Nephron (organoid): ENCODE results near the gene PEX11B.
"Not testable (repeated sequence)": the region's sequence is repeated elsewhere in the genome, so short reads cannot be mapped to it uniquely, and the experiment has no call there.

Source experiments
- H3K27ac Mint-ChIP-seq, 3 experiments: 2 replicates each; pipeline ENCODE4 v1.8.0; 2020; ENCODE audit warnings: mixed read lengths in 3 of 3, mild to moderate bottlenecking in 2 of 3, moderate library complexity in 1 of 3
- H3K27me3 Mint-ChIP-seq: 2 replicates; pipeline ENCODE4 v1.8.0; 2021; ENCODE audit warnings: low read depth, mild to moderate bottlenecking, moderate library complexity, mixed read lengths
- H3K36me3 Mint-ChIP-seq: 2 replicates; pipeline ENCODE4 v1.8.0; 2020; ENCODE audit warnings: low read depth, mixed read lengths
- H3K4me1 Mint-ChIP-seq: 2 replicates; pipeline ENCODE4 v1.8.0; 2020; ENCODE audit warnings: mixed read lengths
- H3K4me3 Mint-ChIP-seq, 3 experiments: 2 replicates each; pipeline ENCODE4 v1.8.0; 2020; ENCODE audit warnings: mild to moderate bottlenecking in 3 of 3, mixed read lengths in 3 of 3, moderate library complexity in 2 of 3
- H3K9me3 Mint-ChIP-seq: 2 replicates; pipeline ENCODE4 v1.8.0; 2020; ENCODE audit warnings: mixed read lengths
- CTCF ChIP-seq, 3 experiments: fragments of 200-600 bp; sonication (generic); IDR thresholded peaks; one replicate each; pipeline ENCODE4 v1.5.0; 2021; ENCODE audit warnings: antibody characterized with exemption in 3 of 3; ENCODE audit not compliant: unreplicated experiment in 3 of 3

The PEX11B gene

GRCh38 chr1:145935708-145936107, 17.2 kb upstream of the PEX11B start:
- H3K36me3 Mint-ChIP-seq: peaks cover 43% of the 10 kb centered on the region
- no peaks in the 10 kb centered on the region for H3K27me3 Mint-ChIP-seq
- H3K4me1 Mint-ChIP-seq: no peaks in the 10 kb centered on the region
- no peak for TF ChIP-seq CTCF (IDR thresholded peaks at IDR 0.05; ENCODE audit: unreplicated experiment in 3 of 3)
- H3K27ac Mint-ChIP-seq: no peak overlapping the region
- no peak overlapping the region for H3K4me3 Mint-ChIP-seq
- H3K9me3 Mint-ChIP-seq: no peaks in the 10 kb centered on the region

- not testable (repeated sequence) for H3K4me3 Mint-ChIP-seq, H3K27ac Mint-ChIP-seq, H3K27me3 Mint-ChIP-seq, H3K4me1 Mint-ChIP-seq, H3K9me3 Mint-ChIP-seq
- peaks cover 43% of the 10 kb centered on the region for H3K36me3 Mint-ChIP-seq
Measured at GRCh38 chr1:145932522-145933009, 14.0 kb upstream of the PEX11B start.

- Mint-ChIP-seq H3K27me3 (no peaks in the 10 kb centered on the region), H3K9me3 (no peaks in the 10 kb centered on the region), H3K4me3 (peak overlapping the region; percentile 83 to 90 (median 88)), H3K27ac (peak overlapping the region; percentile 89 to 96 (median 93)), H3K36me3 (peaks cover 16% of the 10 kb centered on the region), H3K4me1 (peaks cover 12% of the 10 kb centered on the region)
- TF ChIP-seq CTCF (IDR thresholded peaks at IDR 0.05; ENCODE audit: unreplicated experiment in 3 of 3): no peak
Measured at GRCh38 chr1:145927916-145928643, 9.6 kb upstream of the PEX11B start.

GRCh38 chr1:145927063-145927886, 8.8 kb upstream of the PEX11B start, which contains the start of gene RBM8A:
Gene RBM8A, minus strand, starts transcription at chr1:145927484. Its CDS starts 58 bp downstream, at chr1:145927426.
- H3K9me3 Mint-ChIP-seq: no peaks in the 10 kb centered on the region

GRCh38 chr1:145926686-145927062, 8.2 kb upstream of the PEX11B start:
- Mint-ChIP-seq H3K4me3 (no peak overlapping the region), H3K36me3 (peaks cover 13% of the 10 kb centered on the region), H3K27me3 (no peaks in the 10 kb centered on the region), H3K27ac (no peak overlapping the region), H3K9me3 (no peaks in the 10 kb centered on the region), H3K4me1 (peaks cover 12% of the 10 kb centered on the region)
- no peak for TF ChIP-seq CTCF (IDR thresholded peaks at IDR 0.05; ENCODE audit: unreplicated experiment in 3 of 3)

More at GRCh38 chr1:145927063-145927886, 8.8 kb upstream of the PEX11B start, which contains the start of gene RBM8A:
- no peaks in the 10 kb centered on the region for H3K27me3 Mint-ChIP-seq
- peak; percentile 48 to 72 (median 61) for TF ChIP-seq CTCF (IDR thresholded peaks at IDR 0.05; ENCODE audit: unreplicated experiment in 3 of 3)
- H3K4me3 Mint-ChIP-seq: peak within 1 kb of the TSS in 2 of 3 experiments; percentile 83 to 88
- peak within 1 kb of the TSS in 2 of 3 experiments; percentile 89 to 96 for H3K27ac Mint-ChIP-seq
- H3K4me1 Mint-ChIP-seq: peaks cover 12% of the 10 kb centered on the region
- H3K36me3 Mint-ChIP-seq: peaks cover 15% of the 10 kb centered on the region

GRCh38 chr1:145922266-145922665, 3.7 kb upstream of the PEX11B start:
- no peaks in the 10 kb centered on the region for H3K27me3 Mint-ChIP-seq
- peak overlapping the region in 1 of 3 experiments; percentile 52 for H3K4me3 Mint-ChIP-seq
- H3K4me1 Mint-ChIP-seq: peaks cover 23% of the 10 kb centered on the region
- no peak for TF ChIP-seq CTCF (IDR thresholded peaks at IDR 0.05; ENCODE audit: unreplicated experiment in 3 of 3)
- H3K9me3 Mint-ChIP-seq: no peaks in the 10 kb centered on the region
- peaks cover 8% of the 10 kb centered on the region for H3K36me3 Mint-ChIP-seq
- H3K27ac Mint-ChIP-seq: no peak overlapping the region

GRCh38 chr1:145920297-145920696, 1.8 kb upstream of the PEX11B start:
- H3K4me3 Mint-ChIP-seq: peak overlapping the region; percentile 92 to 98 (median 97)
- peaks cover 21% of the 10 kb centered on the region for H3K4me1 Mint-ChIP-seq
- not testable (repeated sequence) for H3K27me3 Mint-ChIP-seq, H3K9me3 Mint-ChIP-seq
- H3K36me3 Mint-ChIP-seq: peaks cover 24% of the 10 kb centered on the region
- peak overlapping the region in 2 of 3 experiments; percentile 97 to 99 for H3K27ac Mint-ChIP-seq
